IPS DF 4.7 (cell line): Measurements from ENCODE around the gene RRP8.

ENCODE experiments used
- DNase-seq: peaks from one replicate; pipeline ENCODE4 v3.0.0-alpha.2; 2013; ENCODE audit warnings: low spot score; ENCODE audit errors: extremely low read depth

RRP8 gene

DNA sequence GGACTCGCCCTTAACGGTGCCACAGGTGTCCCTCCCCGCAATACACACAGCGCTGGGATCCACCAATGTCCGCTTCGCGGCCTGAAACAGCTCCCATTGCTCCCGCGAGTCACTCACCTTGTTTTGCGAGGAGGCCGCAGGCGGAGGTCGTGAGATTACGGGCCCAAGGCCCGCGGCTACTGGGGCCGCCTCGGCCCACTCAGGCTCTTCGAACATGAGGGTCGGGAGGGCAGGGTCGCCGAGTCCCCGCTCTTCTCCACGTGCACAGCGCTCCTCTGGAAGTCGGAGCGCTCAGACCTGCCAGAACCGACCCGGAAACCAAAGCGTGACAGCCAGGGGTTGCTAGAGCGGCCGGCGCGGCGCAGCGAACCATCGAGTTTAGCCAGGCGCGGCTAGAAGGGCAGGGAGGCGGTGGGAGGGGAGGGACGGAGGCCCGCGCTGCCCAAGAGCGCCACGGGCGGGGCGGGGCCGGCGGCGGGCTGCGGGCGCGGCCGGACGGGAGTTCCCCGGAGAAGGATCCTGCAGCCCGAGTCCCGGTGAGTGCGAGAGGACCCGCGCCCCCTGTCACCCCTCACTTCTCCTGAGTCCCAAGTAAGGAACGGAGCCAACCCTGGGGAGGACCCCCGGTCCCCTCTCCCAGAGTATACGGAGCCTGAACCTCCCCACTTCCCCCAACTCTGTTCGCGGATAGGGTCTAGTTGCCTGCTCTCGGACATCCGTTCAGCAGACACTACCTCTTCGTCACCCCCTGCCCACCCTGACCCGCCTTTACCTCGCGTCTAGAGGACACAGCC lies at the start of gene RRP8, which contains the start of gene ILK:
Gene RRP8, minus strand, starts transcription at position 330 of the 794 bp plus-strand sequence. Its CDS starts 114 bp downstream, at position 216.
Gene ILK, plus strand, starts transcription at position 488 of the 794 bp plus-strand sequence. CDS start 498 bp downstream, outside the sequence.
- DNase-seq, result no peak

DNA sequence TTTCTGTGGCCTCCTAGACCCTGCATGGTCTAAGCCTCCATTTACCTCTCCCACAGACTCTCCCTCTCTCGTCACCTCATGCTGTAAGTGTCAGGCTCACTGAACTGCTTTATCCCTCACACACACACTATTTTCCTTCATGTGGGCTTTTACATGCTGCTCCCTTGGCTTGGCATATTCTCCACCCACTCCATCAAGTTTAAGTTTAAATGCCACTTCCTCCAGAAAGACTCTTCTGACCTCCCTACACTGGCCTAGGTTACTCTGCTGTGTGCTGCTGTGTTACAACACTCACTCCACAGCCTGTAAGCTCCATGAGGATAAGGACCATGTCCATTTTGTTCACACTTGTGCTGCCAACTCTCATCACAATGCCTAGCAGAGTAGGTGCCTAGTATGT lies 49.7 kb upstream of the RRP8 start:
- DNase-seq, result no peak

DNA sequence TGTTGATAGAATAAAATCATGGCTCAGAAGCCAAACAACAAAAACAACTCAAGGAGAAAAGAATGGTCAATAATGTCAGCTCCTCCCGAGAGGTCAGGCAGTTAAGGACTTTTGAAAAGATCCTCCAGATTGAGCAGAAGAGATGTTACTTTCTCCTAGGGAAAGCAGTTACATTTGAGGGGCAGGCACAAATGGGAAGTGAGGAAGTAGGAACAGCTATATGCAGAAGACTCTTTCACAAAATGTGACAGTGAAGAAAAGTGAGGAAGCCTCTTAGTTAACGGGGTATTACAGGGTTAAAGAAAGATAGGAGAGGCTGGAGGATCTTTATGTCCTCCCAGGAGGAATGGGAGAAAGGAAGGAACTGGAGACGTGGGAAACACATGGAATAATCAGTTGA lies 48.8 kb upstream of the RRP8 start:
- DNase-seq, result no peak

DNA sequence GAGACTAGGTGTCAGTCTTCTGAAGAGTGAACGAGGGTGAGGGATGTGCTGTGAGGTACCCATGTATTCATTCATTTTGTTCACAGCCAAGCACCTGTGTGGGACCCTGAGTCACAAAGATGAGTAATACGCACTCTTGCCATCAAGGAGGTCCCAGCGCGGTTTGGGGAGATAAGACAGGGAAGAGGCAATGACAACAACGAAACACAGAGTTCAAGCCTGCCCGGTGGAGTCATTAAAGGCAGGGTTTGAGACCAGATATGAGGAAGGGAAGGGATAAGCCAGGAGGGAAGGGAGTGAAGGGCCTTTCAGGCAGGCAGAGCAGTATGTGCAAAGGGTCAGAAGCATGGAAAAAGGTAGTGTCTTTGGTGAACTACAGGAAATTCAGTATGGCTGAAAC lies 47.6 kb upstream of the RRP8 start:
- no peak for DNase-seq

DNA sequence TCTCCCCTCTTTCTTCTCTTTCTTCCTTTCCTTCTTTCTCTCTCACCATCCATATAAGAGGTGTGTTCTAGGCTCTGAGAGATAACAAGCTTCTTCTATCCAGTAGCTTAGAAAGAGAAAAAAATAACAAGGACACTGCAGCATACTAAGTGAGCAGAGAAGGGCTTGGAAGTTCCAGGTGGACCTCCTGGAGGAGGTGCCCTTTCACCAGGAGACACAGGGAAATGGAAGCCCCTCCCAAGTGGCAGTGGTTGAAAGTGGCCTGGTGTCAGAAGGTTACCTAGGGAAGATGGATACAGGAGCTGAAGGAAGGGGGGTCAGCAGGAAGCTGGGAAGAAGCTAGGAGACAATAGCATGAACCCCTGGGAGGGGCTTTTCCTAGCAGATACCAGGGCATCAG lies 46.7 kb upstream of the RRP8 start:
- DNase-seq, result no peak

DNA sequence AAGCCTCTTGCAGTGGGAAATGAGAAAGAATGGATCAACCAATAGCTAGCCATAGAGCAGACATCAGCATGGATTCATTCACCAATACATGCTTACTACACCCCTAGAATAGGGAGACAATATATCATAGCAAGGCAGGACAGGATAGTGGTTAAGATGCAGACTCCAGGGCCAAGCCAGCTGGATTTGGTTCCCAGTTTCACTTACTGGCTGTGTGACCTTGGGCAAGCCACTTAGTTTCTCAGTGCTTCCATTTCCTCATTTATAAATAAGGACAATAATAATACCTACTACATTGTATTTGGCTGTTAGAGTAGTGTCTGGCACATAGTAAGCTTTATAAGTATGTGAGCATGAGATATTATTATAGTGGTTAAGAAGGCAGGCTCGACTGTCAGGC lies 45.1 kb upstream of the RRP8 start:
- no peak for DNase-seq

DNA sequence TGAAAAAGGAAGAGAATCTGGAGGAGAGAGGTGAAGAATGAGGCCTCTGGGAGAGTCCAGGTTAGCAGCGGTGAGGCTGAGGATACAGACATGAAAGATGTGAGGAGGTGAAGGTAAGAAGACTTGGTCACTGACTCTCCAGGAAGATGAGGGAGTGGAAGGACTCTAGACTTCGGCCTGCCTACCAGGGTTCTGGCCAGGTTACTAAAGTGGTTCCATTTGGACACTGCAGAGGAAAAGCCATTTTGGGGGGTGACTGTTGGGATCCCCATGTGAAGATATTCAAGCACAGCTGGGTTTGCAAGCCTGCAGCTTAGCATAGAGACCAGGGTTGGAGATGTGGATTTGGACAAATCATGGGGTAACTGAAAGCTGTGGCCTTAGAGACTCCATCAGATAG lies 44.4 kb upstream of the RRP8 start:
- DNase-seq, result no peak

DNA sequence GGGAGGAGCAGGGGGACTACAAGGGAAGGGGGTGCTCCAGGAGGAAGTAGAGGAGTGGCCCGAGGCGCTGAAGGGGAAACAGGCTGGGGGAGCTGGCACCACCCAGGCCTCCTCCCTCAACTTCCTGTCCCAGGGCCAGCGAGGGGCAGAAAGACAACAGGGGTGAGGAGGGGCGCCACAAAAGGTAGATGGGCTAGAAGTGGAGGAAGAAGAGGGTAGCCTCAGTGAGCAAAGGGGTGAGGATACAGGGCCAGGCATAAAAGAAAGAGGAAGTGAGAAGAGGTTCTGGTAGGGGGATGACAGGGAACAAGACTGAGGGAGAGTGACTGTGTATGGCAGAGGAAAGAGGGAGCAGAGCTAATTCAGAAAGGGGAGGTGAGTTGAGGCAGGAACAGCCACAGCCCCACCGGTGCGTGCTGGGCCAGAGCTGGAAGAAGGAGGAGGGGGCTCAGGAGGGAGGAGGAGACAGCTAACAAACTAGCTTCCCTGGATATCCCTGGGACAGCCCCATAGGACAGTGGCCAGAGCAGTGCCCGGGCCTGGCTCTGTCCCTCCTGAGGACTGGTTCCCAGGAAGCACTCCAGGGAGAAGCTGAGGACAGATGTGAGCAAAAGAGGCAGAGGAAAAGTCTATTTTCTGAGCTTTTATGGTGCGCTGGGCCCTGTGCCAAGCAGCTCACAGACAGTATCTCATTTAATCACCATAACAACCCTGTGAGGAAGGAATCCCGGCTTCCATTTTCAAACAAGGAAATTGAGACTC lies 43.7 kb upstream of the RRP8 start:
- no peak for DNase-seq

DNA sequence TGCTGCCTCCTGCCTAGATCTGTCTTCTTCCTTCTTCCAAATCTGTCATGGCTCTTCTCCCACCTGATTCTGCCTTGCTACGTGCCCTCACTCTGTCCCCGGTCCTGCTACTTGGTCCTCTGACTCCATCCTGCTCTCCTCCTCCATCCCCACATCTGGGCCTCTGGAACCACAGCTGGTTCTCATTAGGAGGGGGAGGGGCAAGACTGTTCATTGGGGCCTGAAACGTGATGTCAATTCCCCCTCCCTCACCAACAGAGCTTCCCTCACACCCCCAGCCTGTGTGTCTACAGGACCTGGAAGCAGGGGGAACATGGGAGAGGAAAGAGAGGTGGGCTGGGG lies 43.1 kb upstream of the RRP8 start:
- no peak for DNase-seq

DNA sequence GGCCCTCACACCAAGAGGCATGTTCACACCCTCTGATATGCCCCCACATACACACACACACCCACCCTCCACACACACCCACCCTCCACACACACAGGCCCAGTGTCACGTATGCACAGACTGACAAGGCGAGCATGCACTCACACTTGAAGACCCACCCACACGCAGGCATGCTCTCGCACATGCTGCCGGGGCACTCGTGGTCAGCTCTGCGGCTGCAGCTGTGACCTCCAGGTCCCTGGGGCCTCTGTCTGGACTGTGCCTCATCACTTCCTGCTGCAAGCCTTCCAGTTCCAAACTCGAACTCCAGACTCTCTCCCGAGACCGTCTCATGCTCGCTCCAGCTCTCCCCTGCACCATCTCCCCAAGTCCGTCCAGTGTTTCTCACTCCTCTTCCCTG lies 42.7 kb upstream of the RRP8 start:
- no peak for DNase-seq

DNA sequence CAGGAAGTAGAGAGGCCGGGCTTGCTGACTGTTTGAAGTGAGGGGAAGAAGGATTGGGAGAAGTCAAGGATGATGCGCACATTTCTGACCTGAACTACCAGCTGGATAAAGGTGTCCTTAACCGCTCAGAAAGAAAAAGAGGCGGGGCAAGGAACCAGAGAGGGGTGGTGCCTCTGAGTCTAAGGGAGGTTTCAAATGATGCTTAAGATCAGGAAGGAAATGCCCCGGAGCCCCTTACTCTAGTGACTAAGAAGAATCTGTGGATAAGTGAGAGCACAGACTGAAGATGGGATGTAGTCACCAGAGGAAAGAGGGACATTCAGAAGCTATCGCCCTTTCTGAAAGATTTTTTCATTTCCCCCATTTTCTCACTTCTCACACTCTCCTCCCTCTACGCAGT lies 39.5 kb upstream of the RRP8 start:
- no peak for DNase-seq

DNA sequence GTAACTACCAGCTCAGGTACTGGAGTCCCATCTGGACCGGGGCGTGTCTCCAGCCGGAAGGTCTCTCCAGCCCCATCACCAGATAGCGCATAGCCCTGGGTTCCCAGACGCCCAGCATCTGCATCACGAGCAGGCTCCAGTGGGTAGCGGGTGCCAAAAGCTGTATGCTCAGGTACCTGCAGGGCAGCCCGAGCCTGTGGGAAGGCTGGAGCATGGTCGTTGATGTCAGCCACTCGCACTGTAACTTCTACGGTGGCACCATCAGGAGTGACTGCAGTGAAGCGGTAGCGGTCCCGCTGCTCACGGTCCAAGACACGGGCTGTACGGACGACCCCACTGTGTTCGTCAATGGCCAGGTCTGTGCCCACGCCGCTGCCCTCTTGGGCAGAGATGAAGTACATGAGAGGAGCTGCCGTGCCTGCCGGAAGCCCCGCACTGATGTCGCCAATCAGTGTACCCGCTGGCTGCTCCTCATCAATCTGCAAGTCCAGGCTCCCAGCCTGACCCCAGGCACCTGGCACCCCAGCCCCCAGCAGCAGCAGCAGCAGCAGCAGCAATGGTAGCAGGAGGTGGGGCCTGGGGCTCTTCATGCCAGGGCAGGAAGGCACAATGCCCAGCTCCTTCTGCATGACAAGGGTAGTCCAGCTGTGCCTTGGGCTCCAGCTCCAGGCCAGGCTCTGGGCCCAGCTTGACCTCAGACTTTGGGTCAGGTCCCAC lies 37.7 kb upstream of the RRP8 start:
- DNase-seq, result no peak

DNA sequence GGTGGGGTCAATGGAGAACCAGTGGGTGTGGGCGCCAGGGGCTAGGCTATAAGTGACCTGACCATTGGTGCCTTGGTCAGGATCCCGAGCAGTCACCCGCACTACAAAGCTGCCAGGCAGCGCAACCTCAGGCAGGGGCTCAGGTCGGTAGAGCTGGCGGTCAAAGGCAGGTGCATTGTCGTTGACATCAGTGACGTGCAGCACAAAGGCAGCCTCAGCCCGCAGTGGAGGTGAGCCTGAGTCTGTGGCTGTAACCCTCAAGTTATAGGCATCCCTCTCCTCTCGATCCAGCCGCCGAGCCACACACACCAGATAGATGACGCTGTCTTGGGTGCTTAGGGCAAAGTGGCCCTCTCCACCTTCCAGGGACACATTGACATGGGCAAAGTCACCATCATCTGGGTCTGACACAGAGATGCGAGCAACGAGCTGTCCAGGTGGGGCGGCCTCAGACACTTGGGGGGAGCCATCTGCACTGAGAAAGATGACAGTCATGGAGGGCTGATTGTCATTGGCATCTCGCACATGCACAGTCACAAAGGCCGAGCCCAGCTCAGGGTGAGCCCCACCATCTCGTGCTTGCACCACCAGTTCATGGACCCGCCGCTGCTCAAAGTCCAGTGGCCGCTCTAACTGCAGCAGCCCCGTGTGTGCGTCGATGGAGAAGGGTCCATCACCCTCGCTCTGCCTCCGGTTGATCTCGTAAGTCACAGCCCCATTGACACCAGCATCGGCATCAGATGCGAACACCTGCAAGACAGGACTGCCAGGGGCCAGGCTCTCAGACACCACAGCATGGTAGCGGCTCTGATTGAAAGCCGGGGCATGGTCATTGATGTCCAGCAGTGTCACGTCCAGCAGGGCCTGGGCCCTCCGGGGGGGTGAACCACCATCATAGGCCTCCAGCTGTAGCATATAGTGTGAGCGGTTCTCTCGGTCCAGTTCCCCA lies 36.9 kb upstream of the RRP8 start:
- no peak for DNase-seq

DNA sequence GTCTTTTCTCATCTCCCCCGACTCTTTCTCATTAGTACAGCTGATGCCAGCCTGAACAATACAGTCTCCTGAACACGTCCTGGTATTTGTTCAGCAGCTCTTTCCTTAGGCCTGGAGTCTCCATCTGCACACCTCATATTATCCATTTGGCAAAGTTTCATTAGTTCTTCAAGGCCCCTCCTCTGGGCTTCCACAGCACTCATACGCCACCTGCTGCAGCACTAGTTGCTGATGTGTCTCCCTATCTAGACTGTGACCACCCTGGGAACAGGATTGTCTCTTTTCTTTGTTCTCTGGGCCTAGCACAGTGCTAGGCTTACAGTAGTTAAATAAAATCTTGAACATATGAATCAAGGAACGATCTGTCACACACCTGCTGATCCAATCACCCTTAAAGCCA lies 35.0 kb upstream of the RRP8 start:
- no peak for DNase-seq

DNA sequence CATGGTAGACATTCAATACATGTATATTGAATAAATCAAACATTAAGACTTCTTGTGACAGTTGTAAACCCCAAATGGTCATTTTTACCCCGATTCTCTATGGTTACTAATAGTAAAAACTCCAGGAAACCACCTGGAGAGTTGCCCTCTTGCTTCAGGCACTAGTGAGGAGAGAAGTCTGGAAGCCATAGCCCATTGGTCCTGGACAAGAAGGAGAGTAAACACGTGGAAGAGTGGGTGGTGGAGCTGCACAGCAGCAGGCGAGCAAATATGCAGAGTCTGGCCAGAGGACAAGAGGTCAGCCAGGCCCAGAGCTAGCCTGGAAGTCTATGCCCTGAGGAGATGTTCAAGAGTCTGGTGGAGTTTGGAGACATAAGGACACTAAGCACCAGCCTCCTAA lies 34.5 kb upstream of the RRP8 start:
- no peak for DNase-seq

DNA sequence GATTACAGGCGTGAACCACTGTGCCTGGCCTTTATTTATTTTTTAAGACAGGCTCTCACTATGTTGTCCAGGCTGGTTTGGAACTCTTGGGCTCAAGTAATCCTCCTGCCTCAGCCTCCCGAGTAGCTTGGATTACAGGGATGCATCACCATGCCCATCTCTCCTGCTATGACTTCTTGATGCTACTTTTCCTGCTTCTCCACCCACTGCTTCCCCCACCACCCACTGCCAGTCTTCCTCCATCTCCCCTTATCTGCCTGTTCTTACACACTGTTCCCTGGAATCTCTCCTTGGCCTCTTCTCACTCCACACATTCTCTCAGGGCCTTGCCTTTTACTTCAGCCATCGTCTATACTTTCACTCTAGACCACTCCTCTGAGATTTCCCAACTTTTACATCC lies 33.1 kb upstream of the RRP8 start:
- DNase-seq, result no peak

DNA sequence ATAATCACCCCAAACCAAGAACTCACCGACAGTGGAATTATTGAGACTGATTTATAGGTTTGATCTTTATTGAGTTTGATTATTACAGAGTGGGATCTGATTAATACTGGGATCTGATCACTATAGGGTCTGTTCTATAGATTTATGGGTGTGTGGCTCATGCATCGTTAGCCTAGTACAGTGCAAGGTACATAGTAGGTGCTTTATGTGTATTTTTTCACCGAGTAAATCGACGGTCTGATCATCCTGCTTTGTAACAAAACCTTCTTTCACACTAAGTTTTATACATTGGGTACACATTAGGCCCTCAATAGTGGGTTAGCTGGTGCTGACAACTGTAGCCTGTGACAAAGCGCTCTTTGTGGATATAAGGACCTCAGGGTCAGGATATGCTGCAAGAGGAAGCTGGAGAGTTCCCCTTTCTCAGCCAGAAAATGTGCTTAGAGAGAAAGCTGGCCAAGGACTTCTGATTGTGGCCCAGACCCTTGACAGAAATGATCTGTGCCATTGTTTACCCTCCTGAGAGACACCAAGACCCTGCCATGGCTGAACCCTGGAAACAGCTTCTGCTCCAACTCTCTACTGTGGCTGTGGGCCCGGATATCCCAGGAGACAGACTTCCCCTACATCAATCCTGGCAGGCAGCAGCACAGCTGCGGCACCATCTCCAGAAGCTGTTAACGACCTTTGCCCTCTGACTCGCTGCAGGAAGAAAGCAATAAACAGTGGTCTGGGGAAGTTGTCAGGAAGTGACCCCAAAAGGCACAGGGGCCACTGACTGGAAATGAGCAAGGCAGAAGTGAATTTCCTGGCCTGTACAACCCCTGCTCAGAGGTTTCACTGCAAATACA lies 31.9 kb upstream of the RRP8 start:
- no peak for DNase-seq

DNA sequence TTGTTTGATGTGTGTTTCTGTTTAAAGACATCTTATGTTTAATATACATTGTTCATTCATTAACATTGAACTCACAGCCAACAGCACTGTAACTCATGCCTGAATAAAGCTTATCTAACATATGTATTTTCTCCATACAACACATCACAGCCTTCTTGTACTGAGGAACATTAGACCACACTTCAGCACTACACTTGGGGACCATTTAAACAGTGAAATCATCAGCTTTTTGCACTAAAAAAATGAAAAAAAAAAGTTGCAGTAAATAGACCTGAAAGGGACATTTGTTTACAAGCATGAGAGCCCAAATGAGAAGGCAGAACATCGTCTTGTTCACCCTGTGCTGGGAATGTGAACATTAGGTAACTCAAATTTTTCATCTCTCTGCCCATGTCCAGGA lies 31.1 kb upstream of the RRP8 start:
- DNase-seq, result no peak

DNA sequence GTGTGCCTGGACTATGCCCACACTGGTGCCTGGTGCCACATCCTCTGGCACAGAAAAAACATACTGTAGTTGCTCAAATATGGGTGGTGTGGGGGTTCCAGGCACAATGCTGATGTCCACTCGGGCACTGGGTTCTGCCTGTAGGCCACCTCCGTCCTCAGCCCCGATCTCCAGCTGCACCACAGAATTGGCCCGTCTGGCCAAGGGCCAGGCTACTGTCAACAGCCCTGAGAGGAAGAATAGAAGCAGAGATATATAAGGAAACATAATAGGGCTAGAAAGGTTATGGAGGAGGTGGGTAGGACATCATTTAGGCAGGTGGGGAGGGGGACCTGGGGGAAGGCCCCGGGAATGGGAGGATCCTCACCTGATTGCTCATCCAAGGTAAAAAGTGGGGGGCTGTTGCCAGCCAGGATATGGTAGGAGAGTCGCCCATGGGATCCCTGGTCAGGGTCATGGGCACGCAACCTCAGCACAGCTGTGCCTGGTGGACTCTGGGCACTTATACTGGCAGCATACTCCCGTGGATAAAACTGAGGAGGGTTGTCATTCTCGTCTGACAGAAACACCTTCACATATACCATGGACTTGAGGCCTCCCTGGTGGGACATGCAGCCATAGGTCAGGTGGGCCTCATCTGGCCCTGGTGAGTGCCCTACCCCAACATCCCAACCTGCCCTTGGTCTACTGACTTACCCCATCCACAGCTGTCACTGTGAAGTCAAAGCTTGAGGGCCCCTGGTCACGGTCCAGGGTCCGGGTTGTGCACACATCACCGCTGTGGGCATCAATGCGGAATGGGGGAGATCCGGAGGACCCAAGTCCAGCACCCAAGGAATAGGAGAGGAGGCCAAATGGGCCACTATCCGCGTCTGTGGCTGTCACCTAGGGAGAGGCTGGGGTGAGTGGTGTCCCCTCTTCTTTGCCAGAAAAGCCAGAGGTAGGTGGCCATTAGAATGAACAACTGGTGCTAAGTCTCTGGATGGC lies 30.3 kb upstream of the RRP8 start:
- DNase-seq, result no peak
